GM19452 (cell line): ENCODE results near the gene ATG2A.
"Not testable (repeated sequence)": the region's sequence is repeated elsewhere in the genome, so short reads cannot be mapped to it uniquely, and the experiment has no call there.

ENCODE experiments used
- ATAC-seq: cut with Tn5 transposase; IDR thresholded peaks from one replicate; pipeline ENCODE4 v1.9.1; 2021; ENCODE audit not compliant: unreplicated experiment

ATG2A gene

DNA sequence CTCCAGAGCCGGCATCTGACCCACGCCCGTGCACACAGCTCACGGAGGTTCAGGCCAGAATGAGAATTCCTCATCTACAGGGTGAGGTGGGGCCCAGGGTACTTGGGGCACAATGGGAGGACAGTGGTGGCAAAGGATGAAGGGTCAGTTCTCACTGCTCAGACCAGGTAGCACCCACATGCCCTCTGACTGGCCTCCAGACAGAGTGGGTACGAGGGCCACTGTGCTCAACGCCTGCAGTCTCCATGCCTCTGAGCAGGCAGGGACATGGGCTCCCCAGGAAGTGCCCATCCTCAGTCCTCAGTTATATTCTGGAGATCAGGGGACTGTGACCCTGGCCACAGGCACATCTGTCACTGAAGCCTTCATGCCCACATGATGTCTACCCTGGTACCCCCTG, 59.5 kb downstream of the ATG2A start:
- no peak for ATAC-seq

DNA sequence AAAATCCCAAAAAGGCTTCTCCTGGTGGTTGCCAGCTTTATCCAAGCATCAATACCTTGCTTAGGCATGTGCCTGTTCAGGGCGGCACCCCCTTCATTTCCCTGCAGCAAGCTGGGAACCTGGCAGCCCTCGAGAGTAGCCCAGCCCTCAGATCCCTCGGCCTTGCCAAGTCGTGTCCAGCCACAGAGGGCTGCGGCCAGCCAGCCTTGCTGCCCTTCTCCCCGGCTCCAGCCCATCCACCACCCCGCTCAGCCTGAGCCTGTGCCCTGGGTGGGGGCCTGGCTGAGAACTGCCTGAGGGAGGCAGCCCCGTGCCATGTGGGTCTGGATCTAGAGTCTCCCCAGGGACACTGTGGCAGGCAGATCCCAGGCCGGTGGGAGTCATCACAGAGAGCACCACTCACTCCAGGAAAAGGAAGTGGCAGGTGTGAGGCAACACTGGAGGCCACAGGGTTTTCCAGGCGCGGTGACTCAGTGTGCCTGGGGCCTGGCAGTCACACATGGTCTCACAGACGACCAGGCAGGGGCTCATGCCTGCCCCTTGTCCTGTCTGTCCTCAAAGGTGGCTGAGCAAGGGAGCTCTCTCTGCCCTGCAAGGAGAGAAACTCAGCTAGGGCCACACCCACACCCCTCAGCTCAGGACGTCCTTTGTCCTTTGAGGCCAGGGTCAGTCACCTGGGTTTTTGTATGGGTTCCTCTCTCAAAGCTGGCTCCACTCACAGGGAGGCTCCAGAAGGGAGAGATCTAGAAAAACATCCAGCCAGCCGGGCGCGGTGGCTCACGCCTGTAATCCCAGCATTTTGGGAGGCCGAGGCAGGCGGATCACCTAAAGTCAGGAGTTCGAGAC, 60.4 kb downstream of the ATG2A start:
- ATAC-seq, result no peak

DNA sequence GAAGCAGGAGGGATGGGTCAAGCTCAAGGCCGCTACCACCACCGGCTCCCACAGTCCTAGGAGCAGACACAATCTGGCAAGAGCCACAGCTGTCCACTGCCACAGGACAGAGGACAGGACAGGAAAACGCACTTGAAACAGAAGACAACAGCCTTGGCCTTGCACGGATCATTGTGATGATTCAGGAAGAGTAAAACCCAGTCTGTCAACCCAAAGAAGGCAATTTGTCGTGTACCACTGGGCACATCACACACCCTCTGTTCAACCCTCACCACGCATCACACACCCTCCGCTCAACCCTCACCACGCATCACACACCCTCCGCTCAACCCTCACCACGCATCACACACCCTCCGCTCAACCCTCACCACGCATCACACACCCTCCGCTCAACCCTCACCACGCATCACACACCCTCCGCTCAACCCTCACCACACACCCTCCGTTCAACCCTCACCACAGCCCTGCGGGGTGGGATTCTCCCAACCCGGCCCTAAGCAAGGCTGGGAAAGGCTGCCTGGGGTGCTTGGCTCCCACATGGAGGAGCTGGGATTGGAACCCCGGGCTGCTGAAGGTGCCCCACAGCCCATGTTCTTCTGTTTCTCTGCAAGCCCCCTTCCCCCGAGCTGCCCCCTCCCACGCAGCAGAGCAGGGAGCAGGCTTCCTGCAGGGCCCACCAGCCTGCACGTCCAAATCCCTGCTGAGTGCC, 61.3 kb downstream of the ATG2A start:
- no peak for ATAC-seq

DNA sequence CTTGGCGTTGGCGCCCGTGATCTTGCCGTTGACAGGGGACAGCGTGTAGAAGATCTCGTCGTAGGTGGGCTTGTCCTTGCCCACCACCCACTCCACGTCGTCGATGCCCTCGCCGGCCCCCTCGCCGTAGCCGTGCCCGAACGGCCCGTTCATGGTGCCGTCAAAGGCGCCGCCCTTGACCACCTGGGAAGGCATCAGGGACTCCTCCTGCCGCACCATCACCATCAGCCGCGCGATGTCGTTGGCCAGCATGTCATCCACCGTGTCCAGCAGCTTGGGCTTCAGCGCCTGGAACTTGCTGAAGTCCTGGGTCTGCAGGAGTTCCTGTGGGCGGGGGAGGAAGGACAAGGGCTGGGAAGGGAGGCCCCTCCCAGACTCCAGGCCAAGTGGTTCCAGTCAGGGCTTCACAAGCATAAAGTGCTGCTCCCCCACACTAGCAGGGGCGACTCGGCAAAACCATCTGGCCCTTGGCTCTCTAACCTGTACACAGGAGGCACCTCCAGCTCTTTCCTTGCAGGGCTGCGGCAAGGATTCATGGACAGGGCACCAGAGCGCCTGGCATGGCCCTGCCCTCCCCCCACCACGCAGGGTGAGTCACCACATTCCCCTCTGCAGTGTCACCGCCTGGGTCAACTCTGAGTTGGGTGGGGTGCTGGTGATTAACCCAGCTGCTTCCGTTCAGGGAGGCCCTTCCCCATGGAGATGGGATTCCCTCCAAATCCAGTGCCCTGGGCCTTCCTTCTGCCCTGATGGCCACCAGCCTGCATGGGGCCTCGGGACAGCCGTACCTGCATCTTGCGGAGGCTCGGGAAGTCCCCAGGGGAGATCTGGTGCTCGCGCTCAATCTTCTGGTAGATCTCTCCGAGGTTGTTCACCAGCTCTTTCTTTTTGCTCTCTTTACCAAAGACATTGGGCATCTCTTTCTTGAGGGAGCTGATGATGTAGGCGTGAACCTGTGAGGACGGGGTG, 62.2 kb downstream of the ATG2A start:
- no peak for ATAC-seq

DNA sequence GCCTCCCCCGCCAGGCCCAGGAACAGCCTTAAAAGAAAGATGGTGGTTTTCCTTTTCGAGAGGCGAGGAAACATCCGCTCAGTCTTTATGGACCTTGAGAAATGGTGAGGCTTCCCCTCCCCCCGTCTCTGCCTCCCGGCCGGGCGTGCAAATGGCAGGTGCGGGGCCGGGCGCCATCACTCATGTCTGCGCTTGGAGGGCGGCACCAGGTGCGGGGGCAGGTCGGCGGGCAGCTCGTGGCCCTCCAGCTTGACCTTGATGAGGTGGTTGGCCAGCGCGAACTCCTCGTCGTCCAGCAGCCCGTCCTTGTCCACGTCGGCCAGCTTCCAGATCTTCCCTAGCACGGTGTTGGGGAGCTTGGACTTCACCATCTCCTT, 62.9 kb downstream of the ATG2A start:
- no peak for ATAC-seq

DNA sequence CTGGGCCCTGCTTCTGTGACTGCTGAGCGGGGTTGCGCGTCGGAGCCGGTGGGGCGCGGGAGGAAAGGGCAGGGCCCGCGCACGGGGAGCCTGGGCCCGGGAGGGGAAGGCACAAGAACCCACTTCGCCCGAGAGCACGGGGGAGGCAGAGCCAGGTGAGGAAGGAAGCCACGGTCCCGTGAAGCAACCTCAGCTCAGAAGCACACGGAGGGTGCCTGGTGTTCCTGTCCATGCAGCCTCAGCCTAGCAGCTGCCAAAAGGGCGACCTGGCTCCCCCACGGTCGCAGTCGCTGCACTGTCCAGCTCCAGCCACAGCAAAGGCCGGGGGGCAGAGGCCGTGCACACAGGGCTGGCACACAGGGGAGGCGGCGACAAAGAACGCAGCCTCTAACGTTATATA, 63.3 kb downstream of the ATG2A start:
- ATAC-seq, result no peak

DNA sequence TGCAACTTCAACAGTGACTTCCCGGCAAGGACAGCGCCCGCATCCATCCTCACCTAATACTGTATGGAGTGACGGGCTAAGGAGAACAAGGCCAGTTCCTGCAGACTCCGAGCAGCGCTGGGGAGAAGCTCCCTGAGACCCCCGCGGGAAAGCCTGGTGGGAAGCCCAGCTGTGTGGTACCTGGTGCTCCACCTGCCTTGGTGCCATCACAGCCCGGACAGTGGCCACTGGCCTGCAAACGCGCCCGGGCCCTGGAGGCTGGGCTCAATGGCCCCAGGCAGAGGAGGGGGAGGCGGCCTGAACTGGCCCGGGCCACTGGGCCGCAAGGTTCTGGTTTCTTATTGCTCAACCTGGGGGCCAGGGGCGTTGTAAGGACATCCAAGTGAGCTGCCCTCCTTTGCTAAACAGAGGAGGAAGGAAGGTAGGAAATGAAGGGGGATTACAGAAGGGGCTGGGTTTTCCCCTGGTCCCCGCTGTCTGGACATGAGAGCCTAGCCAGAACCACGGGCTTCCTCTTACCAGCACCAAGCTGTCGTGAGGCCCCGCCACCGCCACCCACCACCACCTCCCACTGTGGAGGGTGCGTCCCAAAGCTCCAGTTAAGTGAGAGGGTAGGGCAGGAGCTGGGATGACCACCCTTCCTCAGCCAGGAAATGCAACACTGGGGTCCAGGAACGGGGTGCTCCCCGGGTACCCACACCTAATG, 64.1 kb downstream of the ATG2A start:
- no peak for ATAC-seq

DNA sequence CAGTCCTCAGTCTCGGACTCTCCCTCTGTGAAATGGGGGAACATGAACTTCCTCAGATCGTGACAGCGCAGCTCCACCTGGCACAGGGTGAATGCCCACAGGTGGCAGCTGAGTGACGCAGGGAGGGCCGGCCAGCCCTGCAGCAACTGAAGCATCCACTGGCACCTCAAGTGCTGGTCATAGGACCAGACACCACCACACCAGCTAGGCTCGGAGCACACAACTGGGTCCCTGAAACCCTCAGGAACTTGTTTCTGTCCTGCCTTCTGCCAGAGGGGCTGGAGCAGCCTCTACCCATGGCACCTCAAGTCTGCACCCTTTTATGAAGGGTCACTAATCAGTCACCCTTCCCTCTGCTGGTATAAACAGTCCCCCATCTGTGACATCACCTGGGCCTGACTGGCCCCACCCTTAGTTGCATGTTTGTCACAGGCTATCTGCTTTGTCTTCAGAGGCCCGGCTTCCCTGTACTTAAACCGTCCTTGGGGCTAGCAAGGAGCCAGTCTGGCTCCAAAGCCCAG, 65.1 kb downstream of the ATG2A start:
- peak; percentile 18 for ATAC-seq

DNA sequence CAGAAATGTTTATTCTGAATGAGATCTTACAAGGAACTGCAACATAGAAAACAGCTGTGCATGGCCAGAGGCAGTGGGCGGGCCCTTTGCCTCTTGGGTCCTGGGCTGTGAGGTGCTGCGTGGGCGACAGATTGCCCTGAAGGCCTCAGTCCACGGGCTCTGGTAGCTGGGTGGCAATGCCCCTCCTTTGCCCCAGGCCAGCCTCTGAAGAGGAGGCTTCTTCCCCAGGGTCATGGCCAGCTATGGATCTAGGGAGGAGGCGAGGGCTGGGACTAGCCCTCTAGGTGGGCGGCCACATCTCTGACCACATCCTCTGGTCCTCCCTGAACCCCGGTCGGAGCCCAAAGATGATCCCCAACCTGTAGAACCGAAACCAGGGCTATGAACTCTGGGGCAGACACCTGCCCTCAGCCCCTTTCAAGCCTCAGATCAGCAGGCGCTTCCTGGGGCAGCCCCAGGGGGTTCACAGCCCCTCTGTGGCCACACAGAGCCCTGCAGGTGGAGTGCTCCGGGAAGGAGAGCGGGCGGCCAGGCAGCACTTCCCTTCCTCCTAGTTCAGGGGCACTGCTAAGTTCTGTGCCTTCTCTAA, 65.9 kb downstream of the ATG2A start:
- peak; percentile 56 for ATAC-seq

DNA sequence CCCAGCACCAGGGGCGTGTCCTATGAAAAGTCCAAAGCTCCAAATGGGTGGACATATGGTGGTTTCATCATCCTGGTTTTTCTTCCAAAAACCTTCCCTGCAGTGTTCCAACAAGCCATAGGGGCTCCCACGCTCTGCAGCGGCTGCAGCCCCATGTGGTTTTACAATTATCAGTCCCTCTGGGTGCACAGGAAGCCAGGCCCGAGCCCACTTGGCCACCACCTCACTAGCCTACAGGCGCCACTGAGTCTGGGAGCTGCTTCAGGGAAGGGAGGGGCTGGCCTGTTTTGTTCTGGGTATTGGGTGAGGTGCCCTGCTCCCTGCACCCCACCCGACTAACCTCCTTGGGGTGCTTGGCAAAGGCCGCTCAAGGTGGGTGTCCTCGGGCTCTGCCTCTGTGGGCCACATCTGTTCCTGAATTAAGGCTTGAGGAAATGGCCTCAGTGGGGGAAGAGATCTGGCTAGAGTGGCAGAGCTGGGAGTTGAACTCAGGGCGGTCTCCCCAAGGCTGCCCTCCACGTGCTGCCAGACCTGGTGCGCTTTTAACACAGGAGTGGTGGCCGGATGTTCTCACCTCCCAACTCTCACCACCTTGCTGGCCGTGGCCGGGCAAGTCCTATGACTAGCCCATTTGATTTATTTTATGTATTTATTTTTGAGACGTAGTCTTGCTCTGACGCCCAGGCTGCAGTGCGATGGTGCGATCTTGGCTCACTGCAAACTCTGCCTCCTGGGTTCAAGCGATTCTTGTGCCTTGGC, 67.2 kb downstream of the ATG2A start:
- no peak for ATAC-seq

DNA sequence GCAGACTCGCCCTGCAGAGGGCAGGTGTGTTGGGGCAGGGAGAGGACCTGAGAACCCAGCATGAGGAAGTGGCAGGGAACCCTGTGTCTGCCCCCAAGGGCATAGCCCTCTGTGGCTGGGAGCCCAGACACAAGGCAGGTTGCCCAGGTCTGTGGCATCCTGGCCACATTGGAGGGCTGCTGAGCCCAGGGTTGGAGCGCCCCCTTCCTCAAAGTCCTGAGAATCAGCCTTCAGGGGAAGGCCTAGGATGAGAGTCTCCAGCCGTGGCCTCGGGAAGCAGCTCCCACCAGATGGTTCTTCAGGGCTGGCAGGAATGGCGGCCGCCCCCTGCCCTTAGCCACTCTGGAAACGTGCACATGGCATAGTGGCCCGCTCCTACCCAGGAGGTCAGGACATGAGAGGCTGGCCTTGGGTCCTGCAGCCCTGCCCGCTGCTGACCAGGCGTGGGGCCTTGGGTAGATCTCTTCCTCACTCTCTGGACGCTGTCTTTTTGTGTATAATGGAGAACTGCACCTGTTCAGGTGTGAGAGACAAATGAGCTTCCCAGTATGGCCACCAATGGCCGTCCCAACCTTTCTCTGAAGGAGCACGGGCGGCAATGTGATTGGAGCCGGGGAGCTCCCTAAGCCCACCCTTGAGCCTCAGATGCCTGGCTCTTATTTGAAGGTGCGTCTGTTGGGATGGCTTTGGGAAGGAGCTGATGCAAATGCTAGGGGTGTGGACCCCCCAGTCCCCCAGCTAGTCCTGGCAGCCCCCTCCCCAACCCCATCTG, 68.0 kb downstream of the ATG2A start:
- ATAC-seq, result no peak

DNA sequence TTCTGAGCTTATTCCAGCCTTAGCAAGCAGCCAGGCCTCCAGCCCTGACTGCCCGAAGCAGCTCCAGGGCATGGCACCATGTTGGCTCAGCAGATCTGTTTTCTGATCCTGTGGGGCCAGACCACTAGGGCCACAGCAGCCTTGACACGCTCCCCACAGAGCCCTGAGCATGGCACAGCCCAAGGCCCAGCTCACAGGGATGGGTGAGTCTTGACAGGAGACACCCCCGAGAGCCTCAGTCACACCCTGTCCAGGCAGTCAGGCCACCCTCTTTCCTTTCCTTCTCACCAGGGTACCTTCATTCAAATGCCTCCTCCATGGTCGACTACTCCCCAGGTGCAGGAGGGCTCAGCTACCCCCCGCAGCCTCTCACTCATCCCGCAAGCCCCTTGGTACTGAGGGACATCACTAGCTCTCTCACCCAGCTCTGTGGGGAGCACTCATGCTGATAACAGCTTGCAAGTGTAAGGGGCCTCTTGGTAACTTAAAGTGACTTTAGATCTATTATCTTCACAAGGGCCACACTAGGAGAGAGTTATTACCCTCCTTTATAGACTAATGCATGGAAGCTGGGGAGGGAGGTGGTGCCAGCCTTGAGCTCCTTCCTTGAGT, 68.7 kb downstream of the ATG2A start:
- no peak for ATAC-seq

DNA sequence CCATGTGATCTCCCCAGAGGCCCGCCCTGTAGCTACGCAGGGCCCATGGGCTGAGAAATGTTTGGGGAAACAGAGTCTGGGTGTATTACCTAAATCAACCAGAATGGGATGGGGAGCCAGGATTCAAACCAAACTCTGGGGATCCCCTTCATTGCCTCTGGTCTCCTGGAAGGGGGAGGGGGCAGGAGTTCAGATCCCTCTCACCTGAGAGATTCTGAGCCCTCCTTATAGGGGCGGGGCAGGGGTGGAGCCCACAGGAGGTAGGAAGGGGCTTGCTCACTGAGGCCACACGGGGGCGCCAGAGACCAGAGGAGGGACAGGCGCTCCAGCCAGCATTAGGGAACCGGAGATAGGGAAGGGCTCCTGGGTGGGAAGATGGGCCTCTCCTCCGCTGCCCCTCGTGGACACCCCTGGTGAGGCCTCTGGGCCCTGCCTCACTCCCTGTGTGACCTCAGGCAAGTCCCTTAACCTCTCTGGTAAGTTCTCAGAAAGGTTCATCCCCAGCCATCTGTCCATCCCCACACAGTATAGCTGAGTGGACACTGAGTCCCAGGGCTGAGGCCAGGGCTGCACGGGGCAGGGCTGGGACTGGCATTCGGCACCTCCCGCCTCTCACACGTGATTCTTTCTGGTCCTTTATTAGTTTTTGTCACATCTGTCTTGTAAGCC, 69.9 kb downstream of the ATG2A start:
- no peak for ATAC-seq

DNA sequence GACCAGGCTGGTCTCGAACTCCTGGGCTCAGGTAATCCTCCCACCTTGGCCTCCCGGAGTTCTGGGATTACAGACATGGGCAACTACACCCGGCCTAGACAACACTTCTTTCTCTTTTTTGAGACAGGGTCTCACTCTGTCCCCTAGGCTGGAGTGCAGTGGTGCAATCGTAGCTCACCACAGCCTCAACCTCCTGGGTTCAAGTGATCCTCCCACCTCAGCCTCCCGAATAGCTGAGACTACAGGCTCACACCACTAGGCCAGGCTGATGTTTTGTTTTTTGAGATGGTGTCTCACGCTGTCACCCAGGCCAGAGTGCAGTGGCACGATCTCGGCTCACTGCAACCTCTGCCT, 71.3 kb downstream of the ATG2A start:
- ATAC-seq, result not testable (repeated sequence)

DNA sequence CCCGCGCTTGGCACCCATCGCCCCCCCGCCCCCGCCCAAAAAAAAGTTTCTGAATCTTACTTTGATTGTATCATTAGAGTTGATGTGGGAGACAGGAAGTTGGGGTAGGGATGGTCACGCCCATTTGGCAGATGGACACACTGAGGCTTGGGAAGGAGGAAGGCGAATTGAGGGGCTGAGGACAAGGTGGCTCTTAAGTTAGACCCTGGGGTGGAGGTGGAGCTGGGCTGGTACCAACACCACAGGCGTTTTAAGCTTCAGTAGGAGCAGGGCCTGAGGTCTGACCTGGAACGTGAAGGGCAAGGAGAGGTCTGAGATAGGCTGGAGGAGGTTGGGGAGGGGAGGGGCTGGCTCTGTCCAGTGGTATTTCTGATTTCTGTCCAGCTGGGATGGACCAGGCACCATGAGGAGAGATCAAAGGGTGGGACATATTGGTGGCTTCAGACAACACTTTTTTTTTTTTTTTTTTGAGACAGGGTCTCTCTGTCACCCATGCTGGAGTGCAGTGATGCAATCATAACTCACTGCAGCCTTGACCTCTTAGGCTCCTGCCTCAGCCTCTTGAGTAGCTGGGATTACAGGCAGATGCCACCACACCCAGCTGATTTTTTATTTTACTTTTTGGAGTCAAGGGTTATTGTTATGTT, 71.8 kb downstream of the ATG2A start:
- no peak for ATAC-seq
